ENCODE data around the gene DCC.

Gene DCC

DNA sequence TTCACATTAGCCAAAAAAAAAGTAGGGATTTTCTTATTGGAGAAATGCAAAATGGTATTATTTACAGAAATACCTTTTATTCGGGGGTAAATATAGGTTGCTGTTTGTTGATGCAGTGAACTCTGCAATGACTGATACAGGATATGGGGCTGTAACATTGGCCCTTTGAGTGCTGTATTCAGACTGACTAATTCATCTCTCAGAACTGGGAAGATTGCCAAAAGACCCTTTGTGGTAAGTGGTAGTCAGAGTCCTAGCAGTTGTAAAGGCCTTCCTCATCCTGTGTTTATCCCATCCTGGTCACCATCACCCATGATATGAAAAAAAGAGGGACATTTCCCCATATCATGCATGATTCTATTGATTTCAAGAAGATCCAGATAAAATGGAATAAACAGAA, 14.0 kb upstream of the DCC start:
- no peak overlapping the region for H3K4me2 ChIP-seq
- TF ChIP-seq, protein P1, sequence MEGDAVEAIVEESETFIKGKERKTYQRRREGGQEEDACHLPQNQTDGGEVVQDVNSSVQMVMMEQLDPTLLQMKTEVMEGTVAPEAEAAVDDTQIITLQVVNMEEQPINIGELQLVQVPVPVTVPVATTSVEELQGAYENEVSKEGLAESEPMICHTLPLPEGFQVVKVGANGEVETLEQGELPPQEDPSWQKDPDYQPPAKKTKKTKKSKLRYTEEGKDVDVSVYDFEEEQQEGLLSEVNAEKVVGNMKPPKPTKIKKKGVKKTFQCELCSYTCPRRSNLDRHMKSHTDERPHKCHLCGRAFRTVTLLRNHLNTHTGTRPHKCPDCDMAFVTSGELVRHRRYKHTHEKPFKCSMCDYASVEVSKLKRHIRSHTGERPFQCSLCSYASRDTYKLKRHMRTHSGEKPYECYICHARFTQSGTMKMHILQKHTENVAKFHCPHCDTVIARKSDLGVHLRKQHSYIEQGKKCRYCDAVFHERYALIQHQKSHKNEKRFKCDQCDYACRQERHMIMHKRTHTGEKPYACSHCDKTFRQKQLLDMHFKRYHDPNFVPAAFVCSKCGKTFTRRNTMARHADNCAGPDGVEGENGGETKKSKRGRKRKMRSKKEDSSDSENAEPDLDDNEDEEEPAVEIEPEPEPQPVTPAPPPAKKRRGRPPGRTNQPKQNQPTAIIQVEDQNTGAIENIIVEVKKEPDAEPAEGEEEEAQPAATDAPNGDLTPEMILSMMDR (conservative IDR thresholded peaks at IDR 0.05; ENCODE audit: low read depth, low read length), result no peak
- H3K27me3 ChIP-seq (ENCODE audit: insufficient read depth, low read depth), result no peaks in the 10 kb centered on the region
- H2AFZ ChIP-seq (ENCODE audit: low read depth), result no peak overlapping the region
- no peak overlapping the region for H3K9ac ChIP-seq
- no peaks in the 10 kb centered on the region for H3K79me2 ChIP-seq (ENCODE audit: insufficient read depth, low read depth)
- no peaks in the 10 kb centered on the region for H3K4me1 ChIP-seq (ENCODE audit: low read depth, poor library complexity, severe bottlenecking)
- H3K27ac ChIP-seq, result no peak overlapping the region
- no peaks in the 10 kb centered on the region for H4K20me1 ChIP-seq (ENCODE audit: insufficient read depth)
- no peaks in the 10 kb centered on the region for H3K36me3 ChIP-seq (ENCODE audit: insufficient read depth)
- no peak overlapping the region for H3K4me3 ChIP-seq (IDR thresholded peaks at IDR 0.05; ENCODE audit: insufficient read depth, low read depth, low read length)

DNA sequence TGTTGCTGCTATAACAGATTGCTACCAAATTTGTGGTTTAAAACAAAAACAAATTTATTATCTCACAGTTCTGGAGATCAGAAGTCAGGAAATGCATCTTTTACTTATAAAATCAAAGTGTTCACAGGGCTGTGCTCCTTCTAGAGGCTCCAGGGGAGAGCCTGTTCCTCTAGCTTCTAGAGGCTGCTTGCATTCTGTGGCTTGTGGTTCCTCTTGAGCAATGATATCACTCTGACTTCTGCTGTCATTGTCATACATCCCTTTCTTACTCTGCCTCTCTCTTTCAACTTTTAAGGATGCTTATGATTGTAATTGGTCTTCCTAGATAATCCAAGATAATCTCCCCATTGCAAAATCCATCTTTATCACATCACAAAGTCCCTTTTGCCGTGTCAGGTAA, 6.1 kb upstream of the DCC start:
- no peak overlapping the region; the same call in 1 of the 2 replicates for H3K27ac ChIP-seq
- no peaks in the 10 kb centered on the region for H3K27me3 ChIP-seq (ENCODE audit: insufficient read depth, low read depth)
- H3K36me3 ChIP-seq (ENCODE audit: insufficient read depth), result no peaks in the 10 kb centered on the region
- no peak overlapping the region for H2AFZ ChIP-seq (ENCODE audit: low read depth)
- TF ChIP-seq, protein P1 (conservative IDR thresholded peaks at IDR 0.05; ENCODE audit: low read depth, low read length), result no peak
- peak overlapping the region; percentile 9; the same call in 1 of the 2 replicates for H3K4me2 ChIP-seq
- peaks cover 13% of the 10 kb centered on the region for H3K4me1 ChIP-seq (ENCODE audit: low read depth, poor library complexity, severe bottlenecking)
- no peaks in the 10 kb centered on the region for H4K20me1 ChIP-seq (ENCODE audit: insufficient read depth)
- no peak overlapping the region for H3K4me3 ChIP-seq (IDR thresholded peaks at IDR 0.05; ENCODE audit: insufficient read depth, low read depth, low read length)
- H3K79me2 ChIP-seq (ENCODE audit: insufficient read depth, low read depth), result no peaks in the 10 kb centered on the region
- H3K9ac ChIP-seq, result no peak overlapping the region

DNA sequence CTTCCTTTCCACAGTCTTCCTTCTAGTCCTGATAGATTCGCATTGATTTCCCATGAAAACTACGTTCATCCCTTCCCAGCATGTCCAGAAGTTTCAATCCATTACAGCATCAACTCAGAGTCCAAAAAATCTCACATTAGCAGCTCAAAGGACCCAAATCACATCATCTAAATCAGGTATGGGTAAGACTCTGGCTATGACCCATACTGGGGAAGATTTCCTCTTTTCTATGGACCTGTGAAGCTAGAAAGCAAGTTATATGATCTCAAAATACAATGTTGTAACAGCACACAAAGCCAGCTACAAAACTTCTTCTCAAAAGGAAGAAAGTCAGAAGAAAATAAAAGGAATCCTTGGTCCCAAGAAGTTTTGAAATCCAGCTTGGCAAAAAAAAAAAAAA, 5.7 kb upstream of the DCC start:
- Histone ChIP-seq H3K4me2 (peak overlapping the region; percentile 9; the same call in 1 of the 2 replicates), H3K4me3 (IDR thresholded peaks at IDR 0.05; ENCODE audit: insufficient read depth, low read depth, low read length) (no peak overlapping the region), H4K20me1 (ENCODE audit: insufficient read depth) (no peaks in the 10 kb centered on the region), H3K27me3 (ENCODE audit: insufficient read depth, low read depth) (no peaks in the 10 kb centered on the region), H2AFZ (ENCODE audit: low read depth) (no peak overlapping the region), H3K27ac (no peak overlapping the region; the same call in 1 of the 2 replicates), H3K79me2 (ENCODE audit: insufficient read depth, low read depth) (no peaks in the 10 kb centered on the region), H3K36me3 (ENCODE audit: insufficient read depth) (no peaks in the 10 kb centered on the region), H3K4me1 (ENCODE audit: low read depth, poor library complexity, severe bottlenecking) (peaks cover 13% of the 10 kb centered on the region), H3K9ac (no peak overlapping the region)
- TF ChIP-seq, protein P1 (conservative IDR thresholded peaks at IDR 0.05; ENCODE audit: low read depth, low read length), result no peak

DNA sequence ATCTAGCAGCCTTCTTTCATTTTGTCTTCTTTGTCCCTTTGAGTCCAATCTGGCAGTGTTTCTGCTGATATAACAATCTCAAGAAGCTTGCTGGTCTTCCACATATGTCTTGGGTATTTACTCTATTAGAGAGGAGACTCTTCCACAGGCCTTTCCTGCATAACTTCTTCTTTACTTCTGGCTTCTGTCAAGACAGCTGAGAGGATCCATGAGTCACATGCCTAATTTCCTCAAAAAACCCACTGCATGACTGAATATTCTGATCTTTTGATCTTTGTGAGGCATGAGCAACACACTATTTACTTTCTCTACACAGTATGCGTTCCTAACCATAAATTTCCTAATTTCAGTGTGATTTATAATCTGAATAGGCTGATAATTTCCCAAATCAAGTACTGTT, 5.1 kb upstream of the DCC start:
- H3K36me3 ChIP-seq (ENCODE audit: insufficient read depth), result no peaks in the 10 kb centered on the region
- no peak overlapping the region for H3K9ac ChIP-seq
- H3K27ac ChIP-seq, result no peak overlapping the region
- H3K79me2 ChIP-seq (ENCODE audit: insufficient read depth, low read depth), result no peaks in the 10 kb centered on the region
- no peaks in the 10 kb centered on the region for H3K27me3 ChIP-seq (ENCODE audit: insufficient read depth, low read depth)
- peaks cover 13% of the 10 kb centered on the region for H3K4me1 ChIP-seq (ENCODE audit: low read depth, poor library complexity, severe bottlenecking)
- no peaks in the 10 kb centered on the region for H4K20me1 ChIP-seq (ENCODE audit: insufficient read depth)
- no peak overlapping the region for H2AFZ ChIP-seq (ENCODE audit: low read depth)
- H3K4me2 ChIP-seq, result no peak overlapping the region
- TF ChIP-seq, protein P1 (conservative IDR thresholded peaks at IDR 0.05; ENCODE audit: low read depth, low read length), result no peak
- H3K4me3 ChIP-seq (IDR thresholded peaks at IDR 0.05; ENCODE audit: insufficient read depth, low read depth, low read length), result no peak overlapping the region

All from KMS-11 (cell line).